Measurements from ENCODE around the gene REELD1.

GRCh38 chr4:146179784-146180370, 34.5 kb upstream of the REELD1 start:
- TF ChIP-seq CTCF (IDR thresholded peaks at IDR 0.05; ENCODE audit: extremely low read depth in 1 of 2, insufficient read depth in 1 of 2, low read depth in 1 of 2, low read length in 2 of 2) = no peak
- no peak for TF ChIP-seq POLR2AphosphoS5 (IDR thresholded peaks at IDR 0.05; ENCODE audit: insufficient read depth, low read depth, low read length)
- TF ChIP-seq EZH2 (IDR thresholded peaks at IDR 0.05; ENCODE audit: borderline replicate concordance, low read depth, low read length, severe bottlenecking) = no peak
- TF ChIP-seq JUN (IDR thresholded peaks at IDR 0.05; ENCODE audit: borderline replicate concordance, insufficient read depth, insufficient read length, low read depth) = no peak
- TF ChIP-seq POLR2A (IDR thresholded peaks at IDR 0.05; ENCODE audit: low read depth, low read length) = no peak
- no peak for TF ChIP-seq MAX (IDR thresholded peaks at IDR 0.05; ENCODE audit: insufficient read depth, insufficient read length)

Measured in endothelial cell of umbilical vein (primary cell).